ENCODE data around the gene MYOM3.
"Not testable (repeated sequence)": the region's sequence is repeated elsewhere in the genome, so short reads cannot be mapped to it uniquely, and the experiment has no call there.

Gene MYOM3

GRCh38 chr1:24018611-24019580 is 93.0 kb downstream of the MYOM3 start:
- no CpG with 5 or more reads among the region's 20 CpGs for WGBS (ENCODE audit: insufficient coverage, insufficient read length)
- Histone ChIP-seq H3K4me1 (ENCODE audit: control insufficient read depth, insufficient read depth, low read length) (peaks cover 9% of the 10 kb centered on the region), H3K4me3 (ENCODE audit: low read length) (no peak overlapping the region)

GRCh38 chr1:24015221-24016210 is 96.4 kb downstream of the MYOM3 start:
- Histone ChIP-seq H3K4me3 (ENCODE audit: low read length) (no peak overlapping the region), H3K27me3 (ENCODE audit: control insufficient read depth, insufficient read depth, low read length) (no peaks in the 10 kb centered on the region), H3K36me3 (ENCODE audit: control insufficient read depth, insufficient read depth, low read length) (no peaks in the 10 kb centered on the region), H3K9me3 (ENCODE audit: control insufficient read depth, insufficient read depth, low read length) (no peaks in the 10 kb centered on the region), H3K27ac (ENCODE audit: low read length) (no peak overlapping the region), H3K4me1 (ENCODE audit: control insufficient read depth, insufficient read depth, low read length) (0 out of 2 replicates have a peak, but pooled peaks cover 2% of the 10 kb centered on the region)
- WGBS (ENCODE audit: insufficient coverage, insufficient read length) = no CpG with 5 or more reads among the region's 6 CpGs
- DNase-seq (ENCODE audit: low read depth, low spot score) = no peak

More at GRCh38 chr1:24018611-24019580, 93.0 kb downstream of the MYOM3 start:
- H3K27me3 ChIP-seq (ENCODE audit: control insufficient read depth, insufficient read depth, low read length) = no peaks in the 10 kb centered on the region
- H3K9me3 ChIP-seq (ENCODE audit: control insufficient read depth, insufficient read depth, low read length) = no peaks in the 10 kb centered on the region
- H3K36me3 ChIP-seq (ENCODE audit: control insufficient read depth, insufficient read depth, low read length) = no peaks in the 10 kb centered on the region
- DNase-seq (ENCODE audit: low read depth, low spot score) = no peak
- no peak overlapping the region for H3K27ac ChIP-seq (ENCODE audit: low read length)

GRCh38 chr1:24012878-24013277 is 99.1 kb downstream of the MYOM3 start:
- WGBS (ENCODE audit: insufficient coverage, insufficient read length) = no CpG with 5 or more reads among the region's 8 CpGs
- not testable (repeated sequence) for H3K36me3 ChIP-seq (ENCODE audit: control insufficient read depth, insufficient read depth, low read length); H3K27me3 ChIP-seq (ENCODE audit: control insufficient read depth, insufficient read depth, low read length); DNase-seq (ENCODE audit: low read depth, low spot score); H3K9me3 ChIP-seq (ENCODE audit: control insufficient read depth, insufficient read depth, low read length); H3K4me1 ChIP-seq (ENCODE audit: control insufficient read depth, insufficient read depth, low read length); H3K4me3 ChIP-seq (ENCODE audit: low read length); H3K27ac ChIP-seq (ENCODE audit: low read length)

GRCh38 chr1:24010650-24011049 is 101.3 kb downstream of the MYOM3 start:
- Histone ChIP-seq H3K36me3 (ENCODE audit: control insufficient read depth, insufficient read depth, low read length) (no peaks in the 10 kb centered on the region), H3K27ac (ENCODE audit: low read length) (no peak overlapping the region), H3K9me3 (ENCODE audit: control insufficient read depth, insufficient read depth, low read length) (no peaks in the 10 kb centered on the region), H3K27me3 (ENCODE audit: control insufficient read depth, insufficient read depth, low read length) (no peaks in the 10 kb centered on the region), H3K4me3 (ENCODE audit: low read length) (no peak overlapping the region), H3K4me1 (ENCODE audit: control insufficient read depth, insufficient read depth, low read length) (no peaks in the 10 kb centered on the region)
- 82% methylated on average over 2 of the region's 5 CpGs for WGBS (ENCODE audit: insufficient coverage, insufficient read length)
- no peak for DNase-seq (ENCODE audit: low read depth, low spot score)

GRCh38 chr1:24009406-24009805 is 102.5 kb downstream of the MYOM3 start:
- DNase-seq (ENCODE audit: low read depth, low spot score) = no peak

GRCh38 chr1:24008574-24009184 is 103.3 kb downstream of the MYOM3 start:
- not testable (repeated sequence) for DNase-seq (ENCODE audit: low read depth, low spot score); H3K36me3 ChIP-seq (ENCODE audit: control insufficient read depth, insufficient read depth, low read length); H3K9me3 ChIP-seq (ENCODE audit: control insufficient read depth, insufficient read depth, low read length); H3K27me3 ChIP-seq (ENCODE audit: control insufficient read depth, insufficient read depth, low read length); H3K4me1 ChIP-seq (ENCODE audit: control insufficient read depth, insufficient read depth, low read length); H3K4me3 ChIP-seq (ENCODE audit: low read length); H3K27ac ChIP-seq (ENCODE audit: low read length)
- WGBS (ENCODE audit: insufficient coverage, insufficient read length) = no CpG with 5 or more reads among the region's 3 CpGs

More at GRCh38 chr1:24009406-24009805, 102.5 kb downstream of the MYOM3 start:
- Histone ChIP-seq H3K27ac (ENCODE audit: low read length) (no peak overlapping the region), H3K36me3 (ENCODE audit: control insufficient read depth, insufficient read depth, low read length) (no peaks in the 10 kb centered on the region), H3K9me3 (ENCODE audit: control insufficient read depth, insufficient read depth, low read length) (no peaks in the 10 kb centered on the region), H3K27me3 (ENCODE audit: control insufficient read depth, insufficient read depth, low read length) (no peaks in the 10 kb centered on the region), H3K4me3 (ENCODE audit: low read length) (no peak overlapping the region), H3K4me1 (ENCODE audit: control insufficient read depth, insufficient read depth, low read length) (no peaks in the 10 kb centered on the region)
- WGBS (ENCODE audit: insufficient coverage, insufficient read length) = no CpG with 5 or more reads among the region's 1 CpG

GRCh38 chr1:24007079-24007478 is 104.9 kb downstream of the MYOM3 start:
- H3K4me3 ChIP-seq (ENCODE audit: low read length) = no peak overlapping the region

More at GRCh38 chr1:24007079-24007478, 104.9 kb downstream of the MYOM3 start:
- Histone ChIP-seq H3K27ac (ENCODE audit: low read length) (no peak overlapping the region), H3K36me3 (ENCODE audit: control insufficient read depth, insufficient read depth, low read length) (no peaks in the 10 kb centered on the region), H3K27me3 (ENCODE audit: control insufficient read depth, insufficient read depth, low read length) (no peaks in the 10 kb centered on the region), H3K9me3 (ENCODE audit: control insufficient read depth, insufficient read depth, low read length) (no peaks in the 10 kb centered on the region), H3K4me1 (ENCODE audit: control insufficient read depth, insufficient read depth, low read length) (peaks cover 2% of the 10 kb centered on the region; the same call in 1 of the 2 replicates)
- DNase-seq (ENCODE audit: low read depth, low spot score) = no peak
